Glutamatergic neuron (in vitro differentiated cells): ENCODE measurements around the gene PRELID2. TPM values are rescaled to one million over a fixed set of nuclear protein-coding genes. Genes with fewer than 3 reads are reported as not detected.
"Not testable (repeated sequence)": the region's sequence is repeated elsewhere in the genome, so short reads cannot be mapped to it uniquely, and the experiment has no call there.

Experiments used
- DNase-seq: peaks from one replicate; pipeline ENCODE4 v3.0.0; 2022
- H3K27ac Mint-ChIP-seq: one replicate; pipeline ENCODE4 v1.8.0; 2020; ENCODE audit warnings: mild to moderate bottlenecking, mixed read lengths, inconsistent platforms; ENCODE audit not compliant: unreplicated experiment
- H3K27me3 Mint-ChIP-seq: one replicate; pipeline ENCODE4 v1.8.0; 2020; ENCODE audit warnings: mild to moderate bottlenecking, moderate library complexity, mixed read lengths, inconsistent platforms; ENCODE audit not compliant: unreplicated experiment
- H3K36me3 Mint-ChIP-seq: one replicate; pipeline ENCODE4 v1.8.0; 2020; ENCODE audit warnings: mild to moderate bottlenecking, mixed read lengths, inconsistent platforms; ENCODE audit not compliant: unreplicated experiment
- H3K4me1 Mint-ChIP-seq: one replicate; pipeline ENCODE4 v1.8.0; 2020; ENCODE audit warnings: mild to moderate bottlenecking, low read depth, mixed read lengths, inconsistent platforms; ENCODE audit not compliant: unreplicated experiment
- H3K4me3 Mint-ChIP-seq: one replicate; pipeline ENCODE4 v1.8.0; 2020; ENCODE audit warnings: mild to moderate bottlenecking, mixed read lengths, inconsistent platforms; ENCODE audit not compliant: unreplicated experiment
- H3K9me3 Mint-ChIP-seq: one replicate; pipeline ENCODE4 v1.8.0; 2020; ENCODE audit warnings: mild to moderate bottlenecking, moderate library complexity, mixed read lengths, inconsistent platforms; ENCODE audit not compliant: unreplicated experiment
- total RNA-seq: library from RNA; stranded (reverse); fragmentation: NEBNext Ultra II Directional; extraction: Animal tissue kit (Norgen Biotek cat#: 25700); gene quantifications from one replicate; pipeline ENCODE4 v1.2.1, GENCODE V29; 2021; ENCODE audit not compliant: unreplicated experiment
- TF ChIP-seq, protein P1 (sequence below): fragments of 200-600 bp; sonication (generic); IDR thresholded peaks from one replicate; pipeline ENCODE4 v1.5.0; 2021; ENCODE audit not compliant: partially characterized antibody, unreplicated experiment

PRELID2 gene
- total RNA-seq, 1 donor from 2014 or later, result 4.6 TPM

DNA sequence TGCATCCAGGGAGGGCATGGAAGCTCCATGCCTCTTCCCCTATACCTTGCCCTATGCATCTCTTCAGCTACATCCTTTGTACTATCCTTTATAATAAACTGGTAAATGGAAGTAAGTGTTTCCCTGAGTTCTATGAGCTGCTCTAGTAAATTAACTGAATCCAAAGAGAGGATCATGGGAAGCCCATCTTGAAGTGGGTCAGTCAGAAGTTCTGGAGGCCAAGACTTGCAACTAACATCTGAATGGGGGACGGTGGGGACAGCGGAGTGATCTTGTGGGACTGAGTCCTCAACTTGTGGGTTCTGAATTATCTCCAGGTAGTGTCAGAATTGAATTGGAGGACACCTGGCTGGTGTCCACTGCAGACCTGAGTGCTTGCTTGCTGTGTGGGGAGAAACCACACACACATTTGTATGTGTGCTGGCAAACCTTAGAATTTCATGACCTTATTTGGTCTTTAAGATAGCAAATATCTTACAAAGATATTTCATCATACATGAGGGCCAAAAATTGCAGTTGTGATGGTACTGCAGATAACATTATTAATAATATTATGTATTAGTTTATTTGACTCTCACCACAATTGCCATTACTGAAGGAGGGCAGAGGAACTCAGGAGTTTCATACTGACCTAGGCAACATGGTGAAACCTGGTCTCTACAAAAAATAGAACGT, 5.5 kb upstream of the PRELID2 start:
- no peak overlapping the region for H3K27ac Mint-ChIP-seq
- no peak for DNase-seq
- no peaks in the 10 kb centered on the region for H3K27me3 Mint-ChIP-seq
- no peaks in the 10 kb centered on the region for H3K4me1 Mint-ChIP-seq
- no peak overlapping the region for H3K4me3 Mint-ChIP-seq
- TF ChIP-seq, protein P1, sequence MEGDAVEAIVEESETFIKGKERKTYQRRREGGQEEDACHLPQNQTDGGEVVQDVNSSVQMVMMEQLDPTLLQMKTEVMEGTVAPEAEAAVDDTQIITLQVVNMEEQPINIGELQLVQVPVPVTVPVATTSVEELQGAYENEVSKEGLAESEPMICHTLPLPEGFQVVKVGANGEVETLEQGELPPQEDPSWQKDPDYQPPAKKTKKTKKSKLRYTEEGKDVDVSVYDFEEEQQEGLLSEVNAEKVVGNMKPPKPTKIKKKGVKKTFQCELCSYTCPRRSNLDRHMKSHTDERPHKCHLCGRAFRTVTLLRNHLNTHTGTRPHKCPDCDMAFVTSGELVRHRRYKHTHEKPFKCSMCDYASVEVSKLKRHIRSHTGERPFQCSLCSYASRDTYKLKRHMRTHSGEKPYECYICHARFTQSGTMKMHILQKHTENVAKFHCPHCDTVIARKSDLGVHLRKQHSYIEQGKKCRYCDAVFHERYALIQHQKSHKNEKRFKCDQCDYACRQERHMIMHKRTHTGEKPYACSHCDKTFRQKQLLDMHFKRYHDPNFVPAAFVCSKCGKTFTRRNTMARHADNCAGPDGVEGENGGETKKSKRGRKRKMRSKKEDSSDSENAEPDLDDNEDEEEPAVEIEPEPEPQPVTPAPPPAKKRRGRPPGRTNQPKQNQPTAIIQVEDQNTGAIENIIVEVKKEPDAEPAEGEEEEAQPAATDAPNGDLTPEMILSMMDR, result no peak
- no peaks in the 10 kb centered on the region for H3K9me3 Mint-ChIP-seq
- no peaks in the 10 kb centered on the region for H3K36me3 Mint-ChIP-seq

DNA sequence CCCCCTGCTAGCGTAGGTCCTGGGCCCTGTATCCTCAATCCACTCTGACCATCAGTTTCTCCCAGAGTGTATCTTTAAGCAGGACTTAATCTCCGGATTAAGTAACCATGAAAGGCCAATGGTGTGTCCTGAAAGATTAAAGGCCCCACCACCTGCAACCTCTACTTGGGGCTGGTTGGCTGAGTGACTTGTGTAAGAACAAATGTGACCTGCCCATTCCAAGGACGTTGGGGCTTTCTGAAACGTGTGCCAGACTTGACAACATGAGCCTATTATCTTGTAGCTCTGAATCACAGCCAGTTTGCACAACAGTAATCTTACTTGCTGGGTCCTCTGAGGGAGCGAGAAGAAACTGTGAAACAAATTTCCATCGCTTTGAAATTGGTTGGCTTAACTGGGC, 3.1 kb upstream of the PRELID2 start:
- H3K4me1 Mint-ChIP-seq, result no peaks in the 10 kb centered on the region
- TF ChIP-seq, protein P1, result no peak
- DNase-seq, result no peak
- no peaks in the 10 kb centered on the region for H3K27me3 Mint-ChIP-seq
- no peak overlapping the region for H3K27ac Mint-ChIP-seq
- H3K4me3 Mint-ChIP-seq, result no peak overlapping the region
- no peaks in the 10 kb centered on the region for H3K36me3 Mint-ChIP-seq
- no peaks in the 10 kb centered on the region for H3K9me3 Mint-ChIP-seq

DNA sequence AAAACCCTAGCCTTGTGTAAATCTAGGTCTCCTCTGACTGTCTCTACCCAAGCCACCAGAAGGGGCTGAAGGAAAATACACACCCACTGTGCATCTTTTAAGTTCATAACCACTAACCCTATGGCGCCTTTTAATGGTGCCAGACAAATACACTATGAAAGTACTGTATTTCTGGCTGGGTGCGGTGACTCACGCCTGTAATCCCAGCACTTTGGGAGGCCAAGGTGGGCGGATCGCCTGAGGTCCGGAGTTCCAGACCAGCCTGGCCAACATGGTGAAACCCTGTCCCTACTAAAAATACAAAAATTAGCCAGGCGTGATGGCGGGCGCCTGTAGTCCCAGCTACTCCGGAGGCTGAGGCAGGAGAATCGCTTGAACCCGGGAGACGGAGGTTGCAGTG, 1.1 kb upstream of the PRELID2 start:
- peak overlapping the region; percentile 64 for H3K4me3 Mint-ChIP-seq
- H3K4me1 Mint-ChIP-seq, H3K27me3 Mint-ChIP-seq, H3K36me3 Mint-ChIP-seq, H3K27ac Mint-ChIP-seq, DNase-seq, H3K9me3 Mint-ChIP-seq: not testable (repeated sequence)

DNA sequence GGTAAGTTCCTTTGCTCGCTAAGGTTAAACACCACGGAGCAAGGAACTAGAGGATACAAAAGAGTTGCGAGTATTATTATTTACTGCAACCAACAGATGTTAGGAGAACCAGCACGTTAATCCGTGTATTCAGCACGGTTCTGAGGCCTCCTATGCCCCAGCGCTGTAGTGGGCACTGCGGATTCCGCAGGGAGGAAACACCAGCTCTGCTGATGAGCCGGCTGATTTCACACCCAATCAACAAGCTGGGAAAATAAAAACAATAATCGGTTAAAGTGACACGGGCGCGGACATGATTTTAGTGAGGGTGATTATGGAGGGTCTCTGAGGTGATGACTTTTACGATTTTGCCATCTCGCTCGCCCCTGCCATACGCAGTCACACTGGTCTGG, 702 bp upstream of the PRELID2 start:
- no peaks in the 10 kb centered on the region for H3K4me1 Mint-ChIP-seq
- H3K27me3 Mint-ChIP-seq, result no peaks in the 10 kb centered on the region
- no peaks in the 10 kb centered on the region for H3K9me3 Mint-ChIP-seq
- peak overlapping the region; percentile 64 for H3K4me3 Mint-ChIP-seq
- no peak for DNase-seq
- TF ChIP-seq, protein P1, result no peak
- no peak overlapping the region for H3K27ac Mint-ChIP-seq
- no peaks in the 10 kb centered on the region for H3K36me3 Mint-ChIP-seq

DNA sequence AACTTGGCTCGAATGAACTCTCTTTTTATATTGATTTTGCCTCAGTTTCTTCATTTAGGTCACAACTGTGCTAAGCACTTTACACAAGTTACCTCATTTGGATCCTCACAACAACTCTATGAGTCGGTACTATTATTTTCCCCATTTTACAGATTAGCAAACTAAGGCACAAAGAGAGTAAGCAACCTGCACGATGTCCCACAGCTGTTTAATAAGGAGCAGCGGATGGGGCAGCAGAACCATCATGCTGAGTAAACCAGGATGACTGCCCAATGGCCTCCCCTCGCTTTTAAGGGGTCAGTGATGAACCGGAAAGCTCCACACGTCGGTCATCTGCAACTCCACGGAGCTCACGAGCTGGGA, 607 bp downstream of the PRELID2 start:
- H3K27ac Mint-ChIP-seq, result no peak overlapping the region
- no peaks in the 10 kb centered on the region for H3K27me3 Mint-ChIP-seq
- H3K4me1 Mint-ChIP-seq, result no peaks in the 10 kb centered on the region
- H3K4me3 Mint-ChIP-seq, result peak overlapping the region; percentile 65
- H3K9me3 Mint-ChIP-seq, result no peaks in the 10 kb centered on the region
- no peaks in the 10 kb centered on the region for H3K36me3 Mint-ChIP-seq
- TF ChIP-seq, protein P1, result no peak
- no peak for DNase-seq
